ENCODE results near the gene FIS1. TPM values are rescaled to one million over a fixed set of nuclear protein-coding genes. Genes with fewer than 3 reads are reported as not detected.
"Not testable (repeated sequence)": the region's sequence is repeated elsewhere in the genome, so short reads cannot be mapped to it uniquely, and the experiment has no call there.

FIS1 gene
- total and polyA plus RNA-seq, 10 of the 15 experiments (the other 5 are each of a cell fraction or from before 2014, with no cell fraction given): 83.4 to 149 (median 108) TPM

DNA sequence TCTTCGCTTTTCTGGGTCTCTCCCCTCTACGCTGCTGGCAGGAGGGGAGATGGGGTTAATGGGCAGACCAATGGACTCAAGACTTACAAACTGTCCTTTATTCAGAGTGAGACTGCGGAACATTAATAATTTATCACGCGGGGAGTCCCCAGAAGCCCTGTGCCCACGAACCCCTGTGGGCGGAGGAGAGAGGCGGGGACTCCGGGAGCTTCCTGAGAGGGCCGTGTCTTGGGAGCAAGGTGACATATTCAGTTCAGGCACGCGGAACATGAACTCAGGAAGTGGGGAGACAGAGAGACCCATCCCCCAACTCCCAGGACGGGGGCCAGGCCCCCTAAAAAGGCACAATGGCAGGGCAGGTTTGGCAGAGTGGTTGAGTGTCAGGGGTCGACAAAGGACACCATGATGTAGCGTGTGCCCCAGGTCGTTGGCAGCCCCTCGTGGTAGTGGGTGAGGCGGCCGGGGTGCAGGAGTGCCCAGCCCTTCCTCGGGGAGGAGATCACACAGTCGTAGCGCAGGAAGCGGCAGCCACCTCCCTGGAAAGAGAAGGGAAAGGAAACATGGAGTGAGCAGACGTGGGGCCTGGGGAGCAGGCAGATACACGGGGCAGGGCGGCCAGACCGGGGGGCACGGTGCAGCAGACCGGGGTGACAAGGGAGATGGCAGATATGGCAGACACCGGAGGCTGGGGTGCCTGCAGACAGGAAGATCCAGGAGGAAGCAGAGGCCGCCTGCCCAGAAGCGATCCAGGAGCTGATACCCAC is 38.8 kb downstream of the FIS1 start (continued):
- no peak for TF ChIP-seq TAF1 (IDR thresholded peaks at IDR 0.05; ENCODE audit: borderline replicate concordance, low read depth, low read length)

DNA sequence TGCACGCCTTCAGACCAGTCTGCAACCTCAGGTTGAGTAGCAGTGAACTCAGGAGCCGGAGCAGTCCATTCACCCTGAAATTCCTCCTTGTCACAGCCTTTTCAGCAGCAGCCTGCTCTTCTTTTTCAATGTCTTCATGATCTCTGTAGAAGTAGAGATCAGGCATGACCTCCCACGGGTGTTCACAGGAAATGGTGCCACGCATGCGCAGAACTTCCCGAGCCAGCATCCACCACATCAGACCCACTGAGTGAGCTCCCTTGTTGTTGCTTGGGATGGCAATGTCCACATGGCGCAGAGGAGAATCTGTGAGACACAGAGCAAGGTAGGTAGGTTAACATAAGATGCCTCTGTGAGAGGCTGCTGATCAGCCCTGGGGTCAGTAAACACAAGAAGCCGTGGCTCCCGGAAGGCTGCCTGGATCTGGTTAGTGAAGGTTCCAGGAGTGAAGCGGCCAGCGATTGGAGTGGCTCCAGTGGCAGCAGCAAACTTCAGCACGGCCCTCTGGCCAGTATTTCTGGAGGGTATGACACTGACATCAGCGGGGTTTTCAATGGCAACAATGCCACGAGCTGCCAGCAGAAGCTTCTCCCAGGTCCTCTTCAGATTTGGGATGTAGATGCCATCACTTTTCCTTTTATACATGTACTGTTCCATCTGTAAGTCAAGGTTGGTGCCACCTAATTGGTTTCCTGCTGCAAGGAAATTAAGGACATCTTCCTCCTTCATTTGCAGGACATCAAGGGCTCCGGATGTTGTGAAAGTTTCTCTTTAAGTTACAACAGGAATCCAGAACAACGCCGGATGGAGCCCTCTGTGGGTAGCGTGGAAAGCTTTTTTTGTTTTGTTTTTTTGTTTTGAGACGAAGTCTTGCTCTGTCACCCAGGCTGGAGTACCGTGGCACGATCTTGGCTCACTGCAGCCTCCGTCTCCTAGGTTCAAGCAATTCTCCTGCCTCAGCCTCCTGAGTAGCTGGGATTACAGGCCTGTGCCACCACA is 40.8 kb downstream of the FIS1 start:
- peak; percentile 75 for FAIRE-seq
- H3K4me2 ChIP-seq (ENCODE audit: control insufficient read depth, insufficient read depth); H3K27me3 ChIP-seq (replicated peaks in 1 of 2; ENCODE audit: control insufficient read depth in 2 of 2, insufficient read depth in 2 of 2, low read length in 1 of 2); H3K79me2 ChIP-seq (ENCODE audit: control insufficient read depth, insufficient read depth, low read length); H2AFZ ChIP-seq (ENCODE audit: control insufficient read depth, low read depth, low read length); H3K4me1 ChIP-seq (ENCODE audit: control insufficient read depth, insufficient read depth, low read length); DNase-seq (ENCODE audit: low read depth, low spot score); intact Hi-C loops (cut with micrococcal nuclease; ENCODE audit: unreplicated experiment); H3K27ac ChIP-seq (ENCODE audit: control insufficient read depth, insufficient read depth); H3K4me3 ChIP-seq; H3K9ac ChIP-seq (ENCODE audit: control insufficient read depth, insufficient read depth, low read length); ATAC-seq; H3K36me3 ChIP-seq (ENCODE audit: control insufficient read depth in 2 of 2, insufficient read depth in 2 of 2, low read length in 1 of 2); in situ Hi-C loops (cut with MboI); H3K9me3 ChIP-seq (replicated peaks; ENCODE audit: control insufficient read depth, insufficient read depth, low read length); H4K20me1 ChIP-seq (ENCODE audit: control insufficient read depth, insufficient read depth); RAD21 ChIA-PET (ENCODE audit: unreplicated experiment); BruUV-seq (replicated peaks): not testable (repeated sequence)
- SMC1A ChIA-PET (ENCODE audit: uncharacterized antibody, unreplicated experiment): interaction anchor here (1.7 kb wide), 1 partner anchor 13 kb away, joined by 5 read pairs; the partner anchor contains the start of genes PLOD3 and ZNHIT1
- POLR2A ChIA-PET: interaction anchor here (1.5 kb wide), 1 partner anchor 14 kb away, joined by 4 read pairs; the partner anchor contains the start of genes PLOD3 and ZNHIT1
- 44% methylated on average over 22 of the region's 22 CpGs for WGBS (ENCODE audit: insufficient coverage, insufficient replicate concordance, low lambda C conversion rate, missing lambda C conversion rate)
- CTCF ChIA-PET: interaction anchor here (1.1 to 4.1 kb wide), 6 partner anchors 12 to 86 kb away, joined by 4 to 18 read pairs (median 6); partner anchors contain the start of genes FIS1, PLOD3 and ZNHIT1

- ChIA-PET SMC1A (ENCODE audit: uncharacterized antibody, unreplicated experiment) (interaction anchor here (1.7 kb wide), 1 partner anchor 15 kb away, joined by 5 read pairs; the partner anchor contains the start of genes PLOD3 and ZNHIT1), RAD21 (ENCODE audit: unreplicated experiment) (no interaction called here), POLR2A (no interaction called here), CTCF (interaction anchor here (4.1 kb wide), 1 partner anchor 10 kb away, joined by 18 read pairs; no protein-coding TSS in a partner anchor)
- Histone ChIP-seq H4K20me1 (ENCODE audit: control insufficient read depth, insufficient read depth) (no peaks in the 10 kb centered on the region), H2AFZ (ENCODE audit: control insufficient read depth, low read depth, low read length) (no peak overlapping the region), H3K9ac (ENCODE audit: control insufficient read depth, insufficient read depth, low read length) (no peak overlapping the region), H3K4me1 (ENCODE audit: control insufficient read depth, insufficient read depth, low read length) (no peaks in the 10 kb centered on the region; the same call in 1 of the 2 replicates), H3K9me3 (replicated peaks; ENCODE audit: control insufficient read depth, insufficient read depth, low read length) (no peaks in the 10 kb centered on the region), H3K27ac (ENCODE audit: control insufficient read depth, insufficient read depth) (no peak overlapping the region), H3K4me3 (no peak overlapping the region), H3K4me2 (ENCODE audit: control insufficient read depth, insufficient read depth) (no peak overlapping the region), H3K27me3 (replicated peaks in 1 of 2; ENCODE audit: control insufficient read depth in 2 of 2, insufficient read depth in 2 of 2, low read length in 1 of 2) (peaks cover 0 to 9% of the 10 kb centered on the region in 2 experiments; a peak in 2 of 4 replicates), H3K36me3 (ENCODE audit: control insufficient read depth in 2 of 2, insufficient read depth in 2 of 2, low read length in 1 of 2) (no peaks in the 10 kb centered on the region), H3K79me2 (ENCODE audit: control insufficient read depth, insufficient read depth, low read length) (no peaks in the 10 kb centered on the region)
- intact Hi-C loops (cut with micrococcal nuclease; ENCODE audit: unreplicated experiment): no loop called here
- in situ Hi-C loops (cut with MboI): no loop called here
- TF ChIP-seq NFIC (IDR thresholded peaks at IDR 0.05; ENCODE audit: low read depth, low read length): no peak
- no peak for TF ChIP-seq CUX1 (IDR thresholded peaks at IDR 0.05; ENCODE audit: insufficient replicate concordance, low read depth, low read length)
- TF ChIP-seq CEBPB (IDR thresholded peaks at IDR 0.05; ENCODE audit: borderline replicate concordance in 1 of 2, low read depth in 2 of 2, low read length in 2 of 2): no peak
- no TSS peak for BruUV-seq (replicated peaks)
- FAIRE-seq (no peak), ATAC-seq (no peak), DNase-seq (ENCODE audit: low read depth, low spot score) (no peak)
- WGBS (ENCODE audit: insufficient coverage, insufficient replicate concordance, low lambda C conversion rate, missing lambda C conversion rate): 85% methylated on average over 5 of the region's 5 CpGs
These were observed 42.3 kb downstream of the FIS1 start for GRCh38 chr7:101202603-101202918.
